Liver (tissue), 3 donors: ENCODE data around the gene KIF22.
A peak's percentile ranks its signal among the peaks of the same experiment; 100 is the strongest.

ENCODE experiments used
- ATF3 ChIP-seq: IDR thresholded peaks from 2 replicates; pipeline ENCODE4 v1.6.1; 2016; ENCODE audit warnings: antibody characterized with exemption
- CTCF ChIP-seq: fragments of 150-350 bp; IDR thresholded peaks from 2 replicates; pipeline ENCODE4 v1.5.1; 2017; ENCODE audit warnings: improper control_type of control experiment, low read depth, low read length; ENCODE audit not compliant: missing input control
- EGR1 ChIP-seq, 2 donors: IDR thresholded peaks; 2 replicates each; pipeline ENCODE4 v1.6.1; 2016 to 2018; ENCODE audit warnings: antibody characterized with exemption in 2 of 2, low read depth in 2 of 2
- GABPA ChIP-seq, 2 donors: IDR thresholded peaks in 1 of 2; conservative IDR thresholded peaks in 1 of 2; 2 replicates each; pipeline ENCODE4 v1.6.1; 2016; ENCODE audit warnings: antibody characterized with exemption in 2 of 2, mild to moderate bottlenecking in 1 of 2, moderate library complexity in 1 of 2
- HNF4A ChIP-seq, 2 donors: conservative IDR thresholded peaks; 2 replicates each; pipeline ENCODE4 v1.6.1; 2016; ENCODE audit warnings: antibody characterized with exemption in 2 of 2, mild to moderate bottlenecking in 2 of 2
- JUND ChIP-seq, 2 donors: IDR thresholded peaks; 2 replicates each; pipeline ENCODE4 v1.6.1; 2016; ENCODE audit warnings: antibody characterized with exemption in 2 of 2
- MAX ChIP-seq: IDR thresholded peaks from 2 replicates; pipeline ENCODE4 v1.6.1; 2016; ENCODE audit warnings: antibody characterized with exemption
- RAD21 ChIP-seq, 2 donors: IDR thresholded peaks; 2 replicates each; pipeline ENCODE4 v1.6.1; 2016; ENCODE audit warnings: antibody characterized with exemption in 2 of 2, mild to moderate bottlenecking in 2 of 2
- REST ChIP-seq: IDR thresholded peaks from 2 replicates; pipeline ENCODE4 v1.6.1; 2016; ENCODE audit warnings: antibody characterized with exemption, mild to moderate bottlenecking
- SP1 ChIP-seq: IDR thresholded peaks from 2 replicates; pipeline ENCODE4 v1.6.1; 2018; ENCODE audit warnings: antibody characterized with exemption, mild to moderate bottlenecking
- TAF1 ChIP-seq: conservative IDR thresholded peaks from 2 replicates; pipeline ENCODE4 v1.6.1; 2016; ENCODE audit warnings: antibody characterized with exemption, mild to moderate bottlenecking
- YY1 ChIP-seq: IDR thresholded peaks from 2 replicates; pipeline ENCODE4 v1.6.1; 2016; ENCODE audit warnings: antibody characterized with exemption, mild to moderate bottlenecking
- ZBTB33 ChIP-seq: IDR thresholded peaks from 2 replicates; pipeline ENCODE4 v1.6.1; 2016; ENCODE audit warnings: antibody characterized with exemption
- donor health status: healthy.
- donor health status: healthy.

- TF ChIP-seq CTCF (no peak), MAX (no peak), RAD21 (IDR thresholded peaks at IDR 0.05) (peak in 1 of 2 donors; percentile 53), TAF1 (no peak), YY1 (peak; percentile 69), REST (no peak), JUND (IDR thresholded peaks at IDR 0.05) (peak in 1 of 2 donors; percentile 64), SP1 (peak; percentile 86), GABPA (IDR thresholded peaks at IDR 0.05 in 1 of 2, conservative IDR thresholded peaks at IDR 0.05 in 1 of 2) (peak in 1 of 2 donors; percentile 28), ATF3 (peak; percentile 18), HNF4A (conservative IDR thresholded peaks at IDR 0.05) (peak; percentile 94 to 96), EGR1 (IDR thresholded peaks at IDR 0.05; ENCODE audit: low read depth in 2 of 2) (no peak), ZBTB33 (no peak)
Measured at GRCh38 chr16:29765167-29766032, 25.2 kb upstream of the KIF22 start.
